HepG2 (cell line): ENCODE results near the gene GP2. TPM values are rescaled to one million over a fixed set of nuclear protein-coding genes. Genes with fewer than 3 reads are reported as not detected.

Experiments
- ATAC-seq: fragments of 200-7000 bp; cut with Tn5 transposase; 3 replicates; pipeline ENCODE4 v1.9.1; 2020; ENCODE audit warnings: mild to moderate bottlenecking, moderate library complexity
- BruUV-seq: library from RNA; stranded (reverse); fragments of 400-500 nt; replicated peaks from 2 replicates; lab custom pipeline; 2021; lab: Mats Ljungman, UMichigan
- CTCF ChIA-PET: fragments of 300-600 bp; formaldehyde crosslinking; extraction: SDS; loops from one replicate; lab custom pipeline; 2021; ENCODE audit warnings: low total read pairs, inconsistent platforms, low intra/inter-chr PET ratio; lab: Yijun Ruan, JAX
- POLR2A ChIA-PET: fragments of 350-600 bp; sonication (Branson Sonifier 250); formaldehyde crosslinking; loops from one replicate; lab custom pipeline; 2020; ENCODE audit warnings: antibody characterized with exemption, inconsistent platforms; lab: Yijun Ruan, JAX
- DNase-seq: peaks from one replicate; pipeline ENCODE4 v3.0.0-alpha.2; 2015; ENCODE audit warnings: low spot score
- FAIRE-seq: peaks from 3 replicates; lab custom pipeline; 2011; peaks lifted over from hg19 to GRCh38; lab: Jason Lieb, UNC
- H2AFZ ChIP-seq: one replicate; pipeline ENCODE4 v1.6.1; 2011; ENCODE audit warnings: low read length, inconsistent platforms
- H3K27ac ChIP-seq: fragments of 300-600 bp; 3 replicates; pipeline ENCODE4 v1.8.0; 2011; ENCODE audit warnings: mixed run types, mild to moderate bottlenecking, mixed read lengths, low read length, inconsistent platforms; ENCODE audit not compliant: insufficient read depth; ENCODE audit errors: extremely low read length
- H3K27me3 ChIP-seq, 2 experiments: fragments of 200-600 bp in 1 of 2; 2 replicates in 1 of 2; 3 replicates in 1 of 2; pipeline versions ENCODE4 v1.6.0 to v1.8.0; 2011; ENCODE audit warnings: low read length in 2 of 2, mild to moderate bottlenecking in 2 of 2, moderate library complexity in 2 of 2, inconsistent platforms in 1 of 2; ENCODE audit not compliant: insufficient read depth in 2 of 2, control insufficient read depth in 1 of 2
- H3K36me3 ChIP-seq, 2 experiments: fragments of 200-600 bp in 1 of 2; replicated peaks in 1 of 2; 2 replicates in 1 of 2; 3 replicates in 1 of 2; pipeline versions ENCODE4 v1.5.1 to v1.8.0; 2011; ENCODE audit warnings: low read length in 2 of 2, inconsistent platforms in 1 of 2; ENCODE audit not compliant: insufficient read depth in 2 of 2, control insufficient read depth in 1 of 2
- H3K4me1 ChIP-seq: 2 replicates; pipeline ENCODE4 v1.5.1; 2012; ENCODE audit warnings: low read length, inconsistent platforms; ENCODE audit not compliant: insufficient read depth
- H3K4me2 ChIP-seq: 2 replicates; pipeline ENCODE4 v1.6.0; 2011; ENCODE audit warnings: low read depth, low read length, inconsistent platforms
- H3K4me3 ChIP-seq, 3 experiments: fragments of 200-600 bp in 1 of 3; sonication (generic), shearing (Covaris generic) in 1 of 3; replicated peaks in 1 of 3; 2 replicates each; pipeline ENCODE4 v1.5.1; 2011 to 2016; ENCODE audit warnings: low read length in 3 of 3, inconsistent platforms in 2 of 3, low read depth in 2 of 3, mild to moderate bottlenecking in 2 of 3, control low read depth in 1 of 3, mixed read lengths in 1 of 3; ENCODE audit not compliant: insufficient read depth in 1 of 3
- H3K79me2 ChIP-seq: one replicate; pipeline ENCODE4 v1.6.1; 2011; ENCODE audit warnings: low read length, inconsistent platforms; ENCODE audit not compliant: insufficient read depth
- H3K9ac ChIP-seq: 2 replicates; pipeline ENCODE4 v1.6.0; 2011; ENCODE audit warnings: mild to moderate bottlenecking, low read depth, low read length, inconsistent platforms; ENCODE audit not compliant: insufficient read depth
- H3K9me3 ChIP-seq: 2 replicates; pipeline ENCODE4 v1.5.1; 2012; ENCODE audit warnings: mild to moderate bottlenecking, low read length
- H4K20me1 ChIP-seq: 2 replicates; pipeline ENCODE4 v1.6.0; 2011; ENCODE audit warnings: inconsistent platforms, mild to moderate bottlenecking, low read length, moderate library complexity; ENCODE audit not compliant: insufficient read depth
- FOXJ3 ChIP-seq: sonication (generic); formaldehyde crosslinking; IDR thresholded peaks from 2 replicates; pipeline ENCODE4 v1.4.0; 2020; ENCODE audit warnings: missing genetic modification reagents, mild to moderate bottlenecking, borderline replicate concordance
- GTF3A ChIP-seq: sonication (generic); formaldehyde crosslinking; conservative IDR thresholded peaks from 2 replicates; pipeline ENCODE4 v1.4.0; 2020; ENCODE audit warnings: mild to moderate bottlenecking, missing genetic modification reagents
- MAFF ChIP-seq: IDR thresholded peaks from 2 replicates; pipeline ENCODE4 v1.6.1; 2011; ENCODE audit warnings: low read depth, low read length, improper control_type of control experiment
- MLLT10 ChIP-seq: sonication (generic); formaldehyde crosslinking; IDR thresholded peaks from 2 replicates; pipeline ENCODE4 v1.4.0; 2020; ENCODE audit warnings: missing genetic modification reagents
- NCOA5 ChIP-seq: sonication (generic); formaldehyde crosslinking; IDR thresholded peaks from 2 replicates; pipeline ENCODE4 v1.4.0; 2020; ENCODE audit warnings: missing genetic modification reagents
- NR2C2 ChIP-seq: sonication (generic); formaldehyde crosslinking; IDR thresholded peaks from 2 replicates; pipeline ENCODE4 v1.4.0; 2020; ENCODE audit warnings: missing genetic modification reagents, mild to moderate bottlenecking, moderate library complexity, borderline replicate concordance
- TGIF2 ChIP-seq: IDR thresholded peaks from 2 replicates; pipeline ENCODE4 v1.6.1; 2016; ENCODE audit warnings: control low read depth, missing compliant biosample characterization
- ZNF274 ChIP-seq: sonication (generic); formaldehyde crosslinking; IDR thresholded peaks from 2 replicates; pipeline ENCODE4 v1.5.1; 2020; ENCODE audit warnings: mild to moderate bottlenecking, missing genetic modification reagents
- ZNF337 ChIP-seq: sonication (generic); formaldehyde crosslinking; IDR thresholded peaks from 2 replicates; pipeline ENCODE4 v1.5.1; 2020; ENCODE audit warnings: missing genetic modification reagents, low read depth, mild to moderate bottlenecking, borderline replicate concordance
- ZNF496 ChIP-seq: sonication (generic); formaldehyde crosslinking; IDR thresholded peaks from 2 replicates; pipeline ENCODE4 v1.8.1; 2023; ENCODE audit warnings: mild to moderate bottlenecking, moderate library complexity, missing genetic modification reagents; ENCODE audit not compliant: insufficient replicate concordance
- ZNF510 ChIP-seq: sonication (generic); formaldehyde crosslinking; IDR thresholded peaks from 2 replicates; pipeline ENCODE4 v1.4.0; 2020; ENCODE audit warnings: low read depth, mild to moderate bottlenecking, missing genetic modification reagents
- ZNF556 ChIP-seq: sonication (generic); formaldehyde crosslinking; IDR thresholded peaks from 2 replicates; pipeline ENCODE4 v1.4.0; 2020; ENCODE audit warnings: mild to moderate bottlenecking, missing genetic modification reagents, borderline replicate concordance
- ZNF720 ChIP-seq: sonication (generic); formaldehyde crosslinking; IDR thresholded peaks from 2 replicates; pipeline ENCODE4 v1.4.0; 2020; ENCODE audit warnings: missing genetic modification reagents
- ZNF768 ChIP-seq: sonication (generic); formaldehyde crosslinking; IDR thresholded peaks from 2 replicates; pipeline ENCODE4 v1.4.0; 2020; ENCODE audit warnings: missing genetic modification reagents
- ZNF891 ChIP-seq: sonication (generic); formaldehyde crosslinking; IDR thresholded peaks from 2 replicates; pipeline ENCODE4 v1.5.0; 2020; ENCODE audit warnings: mild to moderate bottlenecking, missing genetic modification reagents
- ZSCAN30 ChIP-seq: sonication (generic); formaldehyde crosslinking; IDR thresholded peaks from 2 replicates; pipeline ENCODE4 v1.5.0; 2020; ENCODE audit warnings: mild to moderate bottlenecking, missing genetic modification reagents
- WGBS: methylation state at CpG from one replicate; pipeline ENCODE4 v1.1.6; 2017; ENCODE audit warnings: low lambda C conversion rate; 5-methylcytosine and 5-hydroxymethylcytosine counted together
- in situ Hi-C: cut with HindIII; loops from 2 replicates; pipeline ENCODE4 v1.10.0; 2017; ENCODE audit warnings: low pct_unique_long_range_greater_than_20kb; ENCODE audit not compliant: extremely low pct_ligation_motif_present
- intact Hi-C: fragments of 100-400 bp; cut with micrococcal nuclease; formaldehyde crosslinking; loops from one replicate; pipeline ENCODE4 v1.10.0; 2022; ENCODE audit not compliant: unreplicated experiment
- polyA plus RNA-seq, 8 experiments: library from polyadenylated mRNA; depleted of rRNA in 3 of 8; stranded (reverse) in 7 of 8; unstranded in 1 of 8; fragments of >200 nt; fragmentation: Illumina TruSeq in 4 of 8; extraction: Trizol in 4 of 8; gene quantifications; 2 replicates each; pipeline versions ENCODE4 v1.2.1 to v1.2.3, GENCODE V29; 2011 to 2016; ENCODE audit warnings: low read depth in 4 of 8, missing spikeins in 1 of 8, mixed read lengths in 1 of 8; ENCODE audit not compliant: insufficient read depth in 1 of 8
- total RNA-seq, 5 experiments: library from RNA; depleted of rRNA; stranded (reverse); fragments of >200 nt; fragmentation: Illumina TruSeq; extraction: Trizol; gene quantifications; 2 replicates each; pipeline ENCODE4 v1.2.3, GENCODE V29; 2016; ENCODE audit warnings: low read depth in 1 of 5
- TF ChIP-seq, protein P1 (sequence below): sonication (generic); formaldehyde crosslinking; IDR thresholded peaks from 2 replicates; pipeline ENCODE4 v1.5.1; 2020; ENCODE audit warnings: mild to moderate bottlenecking, missing genetic modification reagents, moderate library complexity
- TF ChIP-seq, protein P2 (sequence below): sonication (generic); formaldehyde crosslinking; IDR thresholded peaks from 2 replicates; pipeline ENCODE4 v1.5.0; 2020; ENCODE audit warnings: mild to moderate bottlenecking, missing genetic modification reagents, borderline replicate concordance

GP2 gene
- total and polyA plus RNA-seq, 2 of the 13 experiments (the other 11 are each of a cell fraction or from before 2014, with no cell fraction given) = 0.15 to 0.69 TPM

DNA sequence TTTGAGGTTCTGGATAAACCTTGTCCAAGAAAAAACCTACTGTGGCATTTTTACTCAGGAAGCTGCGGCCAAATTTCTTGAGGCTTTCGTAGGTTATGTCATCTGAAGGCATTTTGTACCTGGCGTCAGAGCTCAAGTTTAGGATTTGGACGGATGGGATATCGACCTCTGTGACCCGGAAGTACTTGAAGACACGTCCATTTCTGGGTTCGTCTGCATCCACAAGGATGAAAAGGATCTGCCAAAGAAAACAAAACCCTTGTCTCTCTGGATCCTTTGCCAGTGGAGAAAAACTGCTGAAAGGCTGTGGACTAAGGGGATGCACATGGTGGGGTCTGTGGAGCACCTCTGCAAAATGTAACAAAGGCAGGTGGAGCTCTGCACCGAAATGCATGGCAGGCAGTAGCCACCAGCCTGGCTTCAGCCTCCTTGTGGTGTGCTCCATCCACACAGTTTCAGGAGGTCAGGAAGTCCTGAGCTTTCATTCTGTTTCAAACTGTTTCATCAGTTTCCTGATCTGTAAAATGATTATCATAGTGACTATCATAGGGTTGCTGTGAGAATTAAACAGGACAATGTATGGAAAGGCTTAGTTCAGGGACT, 42.2 kb upstream of the GP2 start (continued):
- TF ChIP-seq, protein P1, sequence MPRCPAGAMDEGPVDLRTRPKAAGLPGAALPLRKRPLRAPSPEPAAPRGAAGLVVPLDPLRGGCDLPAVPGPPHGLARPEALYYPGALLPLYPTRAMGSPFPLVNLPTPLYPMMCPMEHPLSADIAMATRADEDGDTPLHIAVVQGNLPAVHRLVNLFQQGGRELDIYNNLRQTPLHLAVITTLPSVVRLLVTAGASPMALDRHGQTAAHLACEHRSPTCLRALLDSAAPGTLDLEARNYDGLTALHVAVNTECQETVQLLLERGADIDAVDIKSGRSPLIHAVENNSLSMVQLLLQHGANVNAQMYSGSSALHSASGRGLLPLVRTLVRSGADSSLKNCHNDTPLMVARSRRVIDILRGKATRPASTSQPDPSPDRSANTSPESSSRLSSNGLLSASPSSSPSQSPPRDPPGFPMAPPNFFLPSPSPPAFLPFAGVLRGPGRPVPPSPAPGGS (CRISPR knock-in tag) = no peak
- TF ChIP-seq ZNF556 (CRISPR knock-in tag) (no peak), FOXJ3 (CRISPR knock-in tag) (no peak), ZNF891 (CRISPR knock-in tag) (no peak), NR2C2 (peak; percentile 84), GTF3A (CRISPR knock-in tag) (no peak)

DNA sequence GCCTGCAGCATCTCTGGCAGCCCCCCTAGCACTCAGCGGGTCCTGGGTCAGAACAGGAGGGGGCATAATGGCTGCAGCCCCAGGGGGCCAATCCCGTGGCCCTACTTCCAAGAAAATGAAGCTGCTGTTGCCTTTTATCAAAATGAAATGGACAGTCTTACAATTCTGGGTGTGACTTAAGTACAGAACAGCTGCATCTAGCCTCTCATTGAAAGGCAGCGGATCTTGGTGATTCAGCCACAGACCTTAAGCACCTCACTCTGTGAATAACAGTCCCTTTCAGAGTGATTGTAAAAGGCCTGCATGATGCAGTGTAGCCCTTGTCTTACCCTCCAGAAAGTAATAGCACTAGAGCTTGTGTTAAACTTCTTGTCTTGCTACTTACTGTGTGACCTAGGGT, 36.7 kb upstream of the GP2 start:
- no peak for FAIRE-seq
- CTCF ChIA-PET = no interaction called here

More for the DNA sequence above, 36.7 kb upstream of the GP2 start:
- H4K20me1 ChIP-seq = no peaks in the 10 kb centered on the region
- intact Hi-C loops (no loop called here), in situ Hi-C loops (no loop called here)
- H3K27ac ChIP-seq = no peak overlapping the region
- no peak overlapping the region for H3K9ac ChIP-seq
- H2AFZ ChIP-seq = no peak overlapping the region
- no peaks in the 10 kb centered on the region for H3K4me1 ChIP-seq
- BruUV-seq = no TSS peak
- DNase-seq (no peak), ATAC-seq (no peak)
- POLR2A ChIA-PET = no interaction called here
- H3K4me3 ChIP-seq = no peak overlapping the region
- H3K79me2 ChIP-seq = no peaks in the 10 kb centered on the region
- no peak overlapping the region for H3K4me2 ChIP-seq
- no peaks in the 10 kb centered on the region for H3K9me3 ChIP-seq
- no peaks in the 10 kb centered on the region for H3K36me3 ChIP-seq
- 16% methylated on average over 3 of the region's 3 CpGs for WGBS
- TF ChIP-seq ZNF768 (CRISPR knock-in tag) (no peak; the same call in 1 of the 2 replicates), ZNF510 (CRISPR knock-in tag) (no peak), ZNF496 (no peak), ZSCAN30 (no peak), MAFF (no peak), TGIF2 (CRISPR knock-in tag) (no peak), NCOA5 (CRISPR knock-in tag) (no peak), MLLT10 (CRISPR knock-in tag) (no peak), ZNF720 (CRISPR knock-in tag) (no peak), ZNF274 (no peak), ZNF337 (no peak)
- TF ChIP-seq, protein P2, sequence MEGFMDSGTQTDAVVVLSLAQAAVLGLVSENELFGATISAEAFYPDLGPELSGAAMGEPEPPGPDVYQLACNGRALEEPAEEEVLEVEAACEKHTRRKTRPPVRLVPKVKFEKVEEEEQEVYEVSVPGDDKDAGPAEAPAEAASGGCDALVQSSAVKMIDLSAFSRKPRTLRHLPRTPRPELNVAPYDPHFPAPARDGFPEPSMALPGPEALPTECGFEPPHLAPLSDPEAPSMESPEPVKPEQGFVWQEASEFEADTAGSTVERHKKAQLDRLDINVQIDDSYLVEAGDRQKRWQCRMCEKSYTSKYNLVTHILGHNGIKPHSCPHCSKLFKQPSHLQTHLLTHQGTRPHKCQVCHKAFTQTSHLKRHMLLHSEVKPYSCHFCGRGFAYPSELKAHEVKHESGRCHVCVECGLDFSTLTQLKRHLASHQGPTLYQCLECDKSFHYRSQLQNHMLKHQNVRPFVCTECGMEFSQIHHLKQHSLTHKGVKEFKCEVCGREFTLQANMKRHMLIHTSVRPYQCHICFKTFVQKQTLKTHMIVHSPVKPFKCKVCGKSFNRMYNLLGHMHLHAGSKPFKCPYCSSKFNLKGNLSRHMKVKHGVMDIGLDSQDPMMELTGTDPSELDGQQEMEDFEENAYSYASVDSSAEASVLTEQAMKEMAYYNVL = no peak
- peaks cover 1 to 35% of the 10 kb centered on the region in 2 experiments; a peak in 3 of 5 replicates for H3K27me3 ChIP-seq
